Islet precursor cell (in vitro differentiated cells): ENCODE data around the gene ADGRE2.
"Not testable (repeated sequence)": the region's sequence is repeated elsewhere in the genome, so short reads cannot be mapped to it uniquely, and the experiment has no call there.

Source experiments
- DNase-seq: peaks from one replicate; pipeline ENCODE4 v3.0.0-alpha.2; 2018

ADGRE2 gene

DNA sequence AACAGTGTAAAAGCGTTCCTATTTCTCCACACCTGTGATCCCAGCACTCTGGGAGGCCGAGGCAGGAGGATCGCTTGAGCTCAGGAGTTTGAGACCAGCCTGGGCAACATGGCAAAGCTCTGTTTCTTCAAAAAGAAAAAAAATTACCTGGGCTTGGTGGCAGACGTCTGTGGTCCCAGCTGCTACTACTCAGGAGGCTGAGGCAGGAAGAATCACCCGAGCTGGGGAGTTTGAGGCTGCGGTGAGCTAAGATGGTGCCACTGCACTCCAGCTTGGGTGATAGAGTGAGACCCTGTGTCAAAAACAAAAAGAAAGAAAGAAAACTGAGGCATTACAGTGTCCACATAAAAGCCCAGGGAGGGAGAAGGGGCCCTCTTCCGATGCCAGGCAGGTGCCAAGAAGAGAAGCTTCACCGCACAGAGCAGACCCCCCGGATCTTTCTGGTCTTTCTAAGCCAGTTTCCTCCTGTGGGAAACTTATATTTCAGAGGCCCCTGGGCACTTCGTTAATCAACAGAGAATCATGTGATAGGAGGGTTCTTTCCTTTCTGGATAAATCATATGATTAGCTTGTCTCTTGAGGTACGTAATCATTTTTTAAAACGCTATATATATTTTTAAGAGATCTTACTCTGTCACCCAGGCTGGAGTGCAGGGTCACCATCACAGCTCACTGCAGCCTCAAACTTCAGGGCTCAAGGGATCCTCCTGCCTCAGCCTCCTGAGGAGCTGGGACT, at the start of gene ADGRE2:
TSS of gene ADGRE2 (minus strand) at position 451 of the 736 bp plus-strand sequence. CDS start 1,804 bp downstream, outside the sequence.
- DNase-seq, result peak; percentile 16

DNA sequence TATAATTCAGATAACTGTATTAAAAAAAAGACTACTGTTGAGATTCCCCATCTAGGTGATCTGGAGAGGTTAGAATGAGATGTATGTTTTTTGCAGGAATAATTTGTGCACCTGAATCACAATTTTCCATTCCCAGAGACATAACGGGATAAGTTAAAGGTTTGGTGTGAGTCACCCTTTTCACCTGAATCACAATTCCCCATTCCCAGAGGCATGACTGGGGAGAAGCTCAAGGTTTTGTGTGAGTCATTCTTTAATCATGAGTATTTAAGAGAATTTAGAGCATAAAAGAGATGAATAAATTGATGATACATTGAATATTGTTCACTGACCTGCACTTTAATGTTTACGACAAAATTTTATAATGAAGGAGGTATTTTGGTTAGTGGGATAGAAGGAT, 47.6 kb upstream of the ADGRE2 start:
- no peak for DNase-seq

DNA sequence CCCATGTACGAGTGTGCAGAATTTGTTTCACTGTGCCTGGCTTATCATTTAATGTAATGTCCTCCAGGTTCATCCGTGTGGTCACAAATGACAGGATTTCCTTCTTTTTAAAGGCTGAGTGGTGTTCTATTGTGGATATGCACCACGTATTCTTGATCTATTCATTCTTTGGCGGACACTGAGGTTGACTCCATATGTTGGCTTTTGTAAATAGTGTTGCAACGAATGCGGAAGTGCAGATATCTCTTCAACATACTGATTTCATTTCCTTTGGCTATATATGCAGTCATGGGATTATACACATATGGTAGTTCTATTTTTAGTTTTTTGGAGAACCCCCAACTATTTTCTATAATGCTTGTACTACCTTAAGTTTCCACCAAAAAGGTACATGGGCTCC, 43.6 kb upstream of the ADGRE2 start:
- no peak for DNase-seq

DNA sequence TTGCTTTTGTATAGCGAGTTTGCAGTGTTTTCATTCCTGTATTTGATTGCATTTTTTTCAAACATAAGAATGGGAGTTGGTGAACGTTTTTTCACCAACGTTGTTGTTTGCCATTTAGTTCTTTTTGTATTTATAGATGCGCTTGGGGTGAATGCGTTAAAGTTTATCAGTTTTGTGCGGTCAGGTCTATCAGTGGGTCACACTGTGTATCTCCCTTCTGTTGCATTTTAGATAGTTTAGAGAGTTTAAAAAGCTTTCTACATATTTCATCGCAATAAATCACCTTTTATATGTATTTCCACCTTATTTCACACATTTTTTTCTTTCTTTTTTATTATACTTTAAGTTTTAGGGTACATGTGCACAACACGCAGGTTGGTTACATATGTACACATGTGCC, 40.2 kb upstream of the ADGRE2 start:
- no peak for DNase-seq

DNA sequence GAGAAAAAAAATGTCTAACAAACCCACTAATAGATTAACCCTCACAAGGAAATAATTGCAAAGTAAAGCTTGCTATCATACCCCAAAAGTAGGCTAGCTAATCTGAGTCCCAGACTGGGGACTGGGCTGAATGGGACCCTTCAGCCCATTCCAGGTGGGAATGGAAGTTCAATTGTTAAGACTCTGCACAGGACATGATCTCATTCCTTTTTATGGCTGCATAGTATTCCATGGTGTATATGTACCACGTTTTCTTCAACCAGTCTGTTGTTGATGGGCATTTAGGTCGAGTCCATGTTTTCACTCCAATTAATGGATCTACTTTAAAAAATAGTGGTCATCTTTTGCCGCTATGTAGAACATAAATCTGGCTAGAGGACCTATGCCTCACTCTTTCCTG, 38.7 kb upstream of the ADGRE2 start:
- no peak for DNase-seq

DNA sequence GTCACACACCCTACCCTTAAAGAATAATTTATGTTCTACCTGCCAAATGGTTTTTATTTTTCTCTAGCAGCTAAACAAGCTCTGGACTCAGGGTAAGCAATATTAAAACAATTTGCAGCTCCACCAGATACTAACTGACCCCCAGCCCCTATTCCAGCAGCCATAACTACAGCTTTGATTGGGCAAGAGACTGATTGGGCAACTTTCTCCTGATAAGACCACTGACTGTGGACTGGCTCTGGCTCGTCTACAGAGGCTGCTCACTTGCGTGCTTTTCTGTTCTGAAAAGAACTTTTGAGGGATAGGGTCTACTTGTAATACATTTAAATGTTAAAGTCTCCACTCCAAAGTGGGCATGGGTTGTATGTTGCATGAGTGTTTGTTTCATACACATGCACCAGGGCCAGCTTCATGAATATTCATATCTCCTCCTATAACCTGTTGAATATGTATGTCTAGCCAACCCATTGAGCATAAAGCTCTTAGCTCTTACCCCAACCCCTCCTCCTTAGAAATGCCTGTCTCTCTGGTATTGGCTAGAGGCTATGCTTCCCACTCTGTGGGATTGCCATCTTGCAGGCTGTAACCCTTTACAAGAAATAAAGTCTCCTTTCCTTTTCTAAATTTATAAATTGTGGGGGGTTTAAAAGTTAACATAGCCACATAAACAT, 36.8 kb upstream of the ADGRE2 start:
- no peak for DNase-seq

DNA sequence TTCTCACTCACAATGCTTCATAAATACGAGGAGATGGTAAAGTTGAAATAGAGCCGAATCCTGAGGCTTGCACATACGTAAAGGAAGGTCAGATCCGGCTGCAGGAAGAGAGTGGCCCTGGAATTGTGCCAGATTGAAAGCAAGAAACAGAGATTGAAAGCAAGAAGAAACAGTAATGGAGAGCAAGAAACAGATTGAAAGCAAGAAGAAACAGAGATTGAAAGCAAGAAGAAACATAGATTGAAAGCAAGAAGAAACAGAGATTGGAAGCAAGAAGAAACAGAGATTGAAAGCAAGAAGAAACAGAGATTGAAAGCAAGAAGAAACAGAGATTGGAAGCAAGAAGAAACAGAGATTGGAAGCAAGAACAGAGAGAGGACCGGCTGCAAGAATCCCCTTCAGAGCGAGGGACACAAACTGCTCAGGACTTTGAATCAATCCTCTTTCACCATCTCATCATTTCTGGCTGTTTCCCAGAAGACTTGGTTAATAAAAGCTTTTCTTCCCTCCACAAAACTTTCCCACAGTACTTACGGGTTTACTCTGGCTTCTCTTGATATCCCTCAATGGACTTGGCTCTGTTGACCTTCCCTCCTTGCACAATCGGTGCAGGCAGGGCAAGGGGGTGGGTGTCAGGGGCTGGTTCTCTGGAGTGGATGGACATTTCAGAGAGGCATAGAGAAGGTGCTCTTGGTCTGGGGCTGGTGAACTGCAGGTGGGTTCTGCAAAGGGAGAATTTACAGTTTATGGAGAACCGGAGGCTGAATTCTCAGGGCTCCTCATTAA, 31.1 kb upstream of the ADGRE2 start:
- no peak for DNase-seq

DNA sequence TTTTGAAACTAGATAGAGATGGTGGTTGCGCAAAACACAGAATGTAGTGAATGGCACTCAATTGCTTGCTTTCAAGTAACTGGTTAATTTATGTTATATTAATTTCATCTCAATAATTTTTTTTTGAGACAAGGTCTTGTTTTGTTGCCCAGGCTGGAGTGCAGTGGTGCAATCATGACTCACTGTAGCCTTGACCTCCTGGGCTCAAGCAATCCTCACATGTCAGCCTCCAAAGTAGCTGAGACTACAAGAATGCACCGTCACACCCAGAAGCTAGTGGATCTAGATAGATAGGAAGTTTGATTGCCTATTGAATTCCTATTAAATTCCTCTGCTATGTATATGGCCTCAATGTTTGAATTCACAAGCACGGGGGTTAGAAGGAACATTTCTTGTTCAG, 26.4 kb upstream of the ADGRE2 start:
- DNase-seq, result no peak

DNA sequence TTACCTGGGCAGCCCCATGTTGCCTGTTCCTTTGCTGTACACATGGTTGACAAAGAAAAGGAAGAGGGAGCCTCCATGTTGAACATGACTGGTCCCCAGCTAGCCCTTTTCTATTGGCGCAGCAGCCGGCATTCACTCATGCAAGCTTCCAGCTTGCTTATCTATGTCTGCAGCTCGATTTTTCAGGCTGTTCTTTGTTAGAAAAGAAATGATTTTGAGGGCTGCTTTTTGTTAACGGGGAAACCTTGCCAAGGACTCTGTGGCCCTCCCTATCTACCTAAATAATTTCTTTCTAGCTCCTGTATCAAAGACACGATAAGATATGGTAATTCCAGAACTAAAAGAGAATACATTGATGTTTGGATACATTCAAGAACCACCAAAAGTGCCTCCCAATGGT, 20.4 kb upstream of the ADGRE2 start:
- DNase-seq, result no peak

DNA sequence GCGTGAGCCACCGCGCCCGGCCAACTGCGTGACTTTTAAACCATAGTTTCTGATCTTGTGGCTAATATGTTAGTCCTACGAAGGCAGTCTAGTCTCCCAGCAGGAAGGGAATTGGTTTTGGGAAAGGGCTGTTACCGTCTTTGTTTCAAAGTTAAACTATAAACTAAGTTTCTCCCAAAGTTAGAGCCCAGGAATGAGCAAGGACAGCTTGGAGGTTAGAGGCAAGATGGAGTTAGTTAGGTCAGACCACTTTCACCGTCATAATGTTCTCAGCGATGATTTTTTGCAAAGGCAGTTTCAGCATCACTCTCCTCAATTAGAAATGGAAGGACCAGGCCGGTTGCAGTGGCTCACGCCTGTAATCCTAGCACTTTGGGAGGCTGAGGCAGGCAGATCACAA, 17.7 kb upstream of the ADGRE2 start:
- DNase-seq, result no peak

DNA sequence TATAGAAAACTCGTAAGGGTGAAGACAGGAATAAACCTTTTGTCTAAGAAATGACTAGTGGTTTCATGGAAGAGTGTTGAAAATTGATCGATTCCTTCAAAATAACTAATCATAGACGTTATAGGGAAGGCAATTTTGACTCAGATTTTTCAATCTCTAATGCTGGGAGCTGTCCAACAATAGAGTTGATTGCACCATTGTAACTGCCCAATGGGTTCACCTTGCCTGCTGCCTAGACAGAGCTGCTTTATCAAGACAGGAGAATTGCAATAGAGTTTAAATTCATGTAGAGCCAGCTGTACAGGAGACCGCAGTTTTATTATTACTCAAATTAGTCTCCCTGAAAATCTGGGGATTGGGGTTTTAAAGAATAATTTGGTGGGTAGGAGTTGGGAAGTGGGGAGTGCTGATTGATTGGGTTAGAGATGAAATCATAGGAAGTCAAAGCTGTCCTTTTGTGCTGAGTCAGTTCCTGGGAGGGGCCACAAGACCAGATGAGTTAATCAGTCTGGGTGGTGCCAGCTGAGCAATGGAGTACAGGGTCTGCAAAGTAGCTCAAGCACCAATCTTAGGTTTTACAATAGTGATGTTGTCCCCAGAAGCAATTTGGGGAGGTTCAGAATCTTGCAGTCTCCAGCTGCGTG, 16.8 kb upstream of the ADGRE2 start:
- DNase-seq, result no peak

DNA sequence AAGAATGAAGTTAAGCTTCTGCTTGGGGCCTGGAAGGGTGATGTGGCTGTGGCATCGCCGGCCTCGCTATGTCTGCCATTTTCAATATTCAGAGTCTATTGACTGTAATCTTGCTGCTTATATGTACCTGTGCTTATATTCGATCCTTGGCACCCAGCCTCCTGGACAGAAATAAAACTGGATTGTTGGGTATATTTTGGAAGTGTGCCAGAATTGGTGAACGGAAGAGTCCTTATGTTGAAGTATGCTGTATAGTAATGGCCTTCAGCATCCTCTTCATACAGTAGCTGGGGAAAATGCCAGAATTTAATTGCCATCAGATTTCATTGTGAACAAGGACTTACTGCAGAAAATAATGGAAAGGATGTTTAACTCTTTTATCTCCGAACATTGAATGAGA, 13.9 kb upstream of the ADGRE2 start:
- not testable (repeated sequence) for DNase-seq

DNA sequence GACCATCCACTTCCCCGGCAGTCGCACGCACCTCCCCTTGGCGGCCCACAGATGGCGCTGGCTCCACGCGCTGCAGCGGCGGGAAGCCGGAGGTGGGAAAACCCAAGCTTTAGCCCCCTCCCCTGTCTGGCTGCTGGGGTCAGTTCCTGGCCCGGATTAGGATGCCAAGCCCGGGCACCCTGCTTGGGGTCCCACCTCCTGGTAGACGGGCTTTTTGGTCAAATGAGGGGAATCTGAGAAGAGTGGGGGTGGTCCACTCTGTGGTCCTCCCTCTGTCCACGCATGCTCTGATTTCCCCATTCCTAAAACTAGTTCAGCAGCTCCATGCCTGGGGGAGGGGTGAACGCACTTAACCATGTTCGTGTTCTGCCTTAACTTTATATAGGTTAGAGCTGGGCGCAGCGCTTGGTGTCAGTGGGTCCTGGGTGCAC, 8.1 kb upstream of the ADGRE2 start:
- DNase-seq, result peak; percentile 76

DNA sequence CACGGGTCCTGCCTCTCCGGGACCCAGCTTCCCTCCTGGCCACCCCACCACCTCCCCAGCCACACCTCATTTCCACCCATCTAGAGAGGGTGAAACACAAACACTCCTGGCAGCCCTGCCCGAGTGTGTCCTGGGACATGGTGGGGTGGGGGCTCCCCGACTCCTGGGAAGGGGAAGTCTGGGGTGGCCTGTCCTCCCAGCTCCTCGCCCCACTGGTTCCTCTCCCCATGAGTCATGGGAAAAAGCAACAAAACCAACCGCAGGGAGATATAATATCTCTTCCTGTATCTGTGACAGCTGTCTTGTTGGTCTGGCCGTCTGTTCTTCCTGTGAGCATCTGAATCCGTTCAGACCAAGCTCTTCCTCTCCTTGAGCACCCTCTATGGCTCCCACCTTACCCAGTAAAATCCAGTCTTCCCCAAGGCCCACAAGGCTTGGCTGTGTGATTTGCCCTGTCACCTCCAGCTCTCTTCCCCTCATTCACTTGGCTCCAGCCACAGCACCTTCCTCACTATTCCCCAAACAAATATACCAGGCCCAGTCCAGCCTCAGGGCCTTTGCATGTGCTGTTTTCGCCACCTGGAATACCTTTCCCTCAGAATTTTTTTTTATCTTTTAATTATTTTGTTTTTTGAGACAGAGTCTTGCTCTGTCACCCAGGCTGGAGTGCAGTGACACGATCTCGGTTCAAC, 6.9 kb upstream of the ADGRE2 start:
- not testable (repeated sequence) for DNase-seq

DNA sequence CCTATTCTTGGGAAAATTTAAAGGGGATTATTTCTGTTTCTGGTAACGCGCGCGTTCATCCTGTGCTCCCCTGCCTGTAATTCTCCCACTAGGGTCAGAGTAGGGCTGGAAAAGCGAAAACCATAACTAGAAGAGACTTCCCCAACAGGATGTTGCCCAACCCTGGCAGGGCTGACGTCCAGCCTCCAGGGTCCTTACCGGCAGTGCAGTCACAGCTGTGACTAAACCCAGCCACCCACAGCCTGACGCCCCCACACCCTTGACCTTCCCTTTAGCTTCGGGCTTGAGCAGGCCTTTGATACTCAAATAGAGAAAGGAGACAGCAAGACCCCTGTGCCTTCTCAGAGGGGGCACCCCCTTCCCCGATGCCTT, 6.4 kb upstream of the ADGRE2 start:
- not testable (repeated sequence) for DNase-seq

DNA sequence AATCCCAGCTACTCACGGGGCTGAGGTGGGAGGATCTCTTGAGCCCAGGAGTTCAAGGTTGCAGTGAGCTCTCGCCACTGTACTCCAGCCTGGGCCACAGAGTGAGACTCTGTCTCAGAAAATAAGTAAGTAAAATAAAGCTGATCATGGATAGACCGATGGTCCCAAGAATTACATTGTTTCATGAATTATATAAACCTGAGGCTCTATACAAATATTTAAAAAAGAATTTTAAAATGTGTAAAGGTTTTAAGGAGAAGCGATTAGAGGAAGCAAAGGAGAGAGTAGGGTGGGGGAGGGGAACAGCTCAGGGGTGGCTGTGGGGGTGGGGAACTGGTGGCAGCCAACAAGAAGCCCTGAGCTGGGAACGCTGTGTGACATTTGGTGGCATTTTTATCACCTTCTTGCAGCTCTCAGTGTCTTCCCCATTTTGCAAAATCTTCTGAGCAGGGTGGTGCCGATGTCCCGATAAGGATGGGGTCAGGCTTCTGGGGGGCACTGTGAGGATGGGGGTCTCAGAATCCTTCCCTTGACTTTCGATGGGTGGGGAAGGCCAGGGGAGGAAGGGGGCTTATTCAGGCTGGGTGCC, 5.1 kb upstream of the ADGRE2 start:
- DNase-seq, result not testable (repeated sequence)

DNA sequence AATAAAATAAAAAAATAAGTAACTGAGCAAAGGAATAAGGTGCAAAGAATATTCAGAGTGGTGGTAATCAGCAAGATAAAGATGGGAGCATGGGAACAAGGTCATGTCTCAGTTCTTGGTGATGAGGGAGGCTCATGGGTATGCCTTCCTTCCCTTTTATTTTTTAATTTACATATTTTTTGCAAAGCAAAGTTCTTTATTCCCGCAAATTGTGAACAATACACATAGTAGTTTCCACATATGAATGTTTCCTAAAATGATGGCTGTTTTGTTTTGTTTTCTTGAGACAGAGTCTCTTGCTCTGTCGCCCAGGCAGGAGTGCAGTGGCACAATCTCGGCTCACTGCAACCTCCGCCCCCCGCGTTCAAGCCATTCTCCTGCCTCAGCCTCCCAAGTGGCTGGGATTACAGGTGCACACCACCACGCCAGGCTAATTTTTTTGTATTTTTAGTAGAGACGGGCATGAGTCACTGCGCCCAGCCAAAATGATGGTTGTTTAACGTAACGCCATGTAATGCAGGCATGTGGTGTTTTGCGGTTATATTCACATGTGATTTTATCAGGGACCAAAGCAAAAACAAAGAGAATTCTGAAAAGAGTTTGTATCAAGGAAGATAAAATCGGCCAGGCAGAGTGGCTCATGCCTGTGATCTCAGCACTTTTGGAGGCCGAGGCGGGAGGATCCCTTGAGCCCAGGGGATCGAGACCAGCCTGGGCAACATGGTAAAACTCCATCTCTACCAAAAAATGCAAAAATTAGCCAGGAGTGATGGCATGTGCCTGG, 4.5 kb upstream of the ADGRE2 start:
- DNase-seq, result no peak

DNA sequence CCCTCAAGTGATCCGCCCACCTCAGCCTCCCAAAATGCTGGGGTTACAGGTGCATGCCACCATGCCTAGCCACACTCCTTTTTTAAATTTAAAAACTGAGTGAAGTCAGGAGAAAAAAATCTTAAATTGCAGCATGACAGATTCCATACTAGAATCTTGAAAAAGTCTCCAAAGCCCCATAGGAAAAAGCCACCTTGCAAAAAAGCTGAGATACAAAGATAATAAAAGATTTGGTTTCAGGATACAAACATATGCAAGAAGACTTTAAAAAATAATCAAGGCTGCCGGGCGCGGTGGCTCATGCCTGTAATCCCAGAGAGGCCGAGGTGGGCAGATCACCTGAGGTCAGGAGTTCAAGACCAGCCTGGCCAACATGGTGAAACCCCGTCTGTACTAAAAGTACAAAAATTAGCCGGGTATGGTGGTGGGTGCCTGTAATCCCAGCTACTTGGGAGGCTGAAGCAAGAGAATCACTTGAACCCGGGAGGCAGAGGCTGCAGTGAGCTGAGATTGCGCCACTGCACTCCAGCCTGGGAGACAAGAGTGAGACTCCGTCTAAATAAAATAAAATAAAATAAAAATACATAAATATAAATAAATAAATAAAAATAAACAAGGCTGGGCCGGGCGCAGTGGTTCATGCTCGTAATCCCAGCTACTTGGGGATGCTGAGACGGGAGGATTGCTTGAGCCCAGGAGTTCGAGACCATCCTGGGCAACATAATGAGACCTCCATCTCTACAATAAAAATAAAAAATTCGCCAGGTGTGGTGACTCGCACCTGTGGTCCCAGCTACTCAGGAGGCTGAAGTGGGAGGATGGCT, 3.6 kb upstream of the ADGRE2 start:
- not testable (repeated sequence) for DNase-seq

DNA sequence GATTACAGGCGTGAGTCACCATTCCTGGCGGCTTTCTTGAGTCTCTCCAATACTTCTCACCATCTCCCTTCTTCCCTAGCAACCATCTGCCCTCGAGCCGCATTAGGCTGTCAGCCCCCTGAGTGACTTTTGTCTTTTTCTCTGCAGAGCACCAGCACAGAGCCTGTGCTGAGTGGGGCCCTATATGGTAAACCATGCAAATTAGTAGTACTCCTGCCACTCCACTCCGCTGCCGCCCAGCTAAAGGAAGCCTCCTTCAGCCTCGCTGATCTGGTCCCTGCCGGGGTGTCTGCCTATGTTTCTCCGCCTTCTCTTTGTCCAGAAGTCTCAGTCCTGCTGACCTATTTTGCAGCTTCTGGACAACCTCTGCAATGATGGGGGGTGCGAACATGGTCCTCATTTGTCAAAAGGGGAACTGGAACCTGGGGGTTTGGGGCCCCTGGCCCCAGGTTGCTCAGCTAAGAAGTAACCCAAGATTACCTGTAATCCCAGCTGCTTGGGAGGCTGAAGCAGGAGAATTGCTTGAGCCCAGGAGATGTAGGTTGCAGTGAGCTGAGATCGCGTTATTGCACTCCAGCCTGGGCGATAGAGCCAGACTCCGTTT, 2.4 kb upstream of the ADGRE2 start:
- DNase-seq, result not testable (repeated sequence)

DNA sequence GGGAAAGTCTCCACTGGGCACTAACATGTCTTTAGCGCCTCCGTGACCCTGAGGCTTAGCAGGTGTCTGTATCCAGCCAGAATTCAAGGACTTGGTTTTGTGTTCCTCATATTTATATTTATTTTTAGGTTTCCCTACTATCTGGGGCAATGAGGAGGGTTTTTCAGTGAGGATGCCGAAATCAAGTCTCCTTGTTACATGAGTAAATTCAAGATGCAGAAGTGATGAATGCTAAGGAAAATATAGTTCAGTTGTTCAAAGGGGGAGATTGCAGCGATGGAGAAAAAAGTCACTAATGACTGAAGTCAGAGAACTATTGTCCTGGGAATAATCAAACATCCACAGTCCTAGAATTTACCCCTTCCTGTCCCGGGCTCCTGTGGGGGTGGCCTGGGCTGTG, 791 bp upstream of the ADGRE2 start:
- no peak for DNase-seq
